HG02885 (cell line): ENCODE results near the gene CUL5.
"Not testable (repeated sequence)": the region's sequence is repeated elsewhere in the genome, so short reads cannot be mapped to it uniquely, and the experiment has no call there.

Source experiments
- ATAC-seq: cut with Tn5 transposase; IDR thresholded peaks from one replicate; pipeline ENCODE4 v1.9.1; 2021; ENCODE audit warnings: mild to moderate bottlenecking; ENCODE audit not compliant: unreplicated experiment, poor library complexity

CUL5 gene

DNA sequence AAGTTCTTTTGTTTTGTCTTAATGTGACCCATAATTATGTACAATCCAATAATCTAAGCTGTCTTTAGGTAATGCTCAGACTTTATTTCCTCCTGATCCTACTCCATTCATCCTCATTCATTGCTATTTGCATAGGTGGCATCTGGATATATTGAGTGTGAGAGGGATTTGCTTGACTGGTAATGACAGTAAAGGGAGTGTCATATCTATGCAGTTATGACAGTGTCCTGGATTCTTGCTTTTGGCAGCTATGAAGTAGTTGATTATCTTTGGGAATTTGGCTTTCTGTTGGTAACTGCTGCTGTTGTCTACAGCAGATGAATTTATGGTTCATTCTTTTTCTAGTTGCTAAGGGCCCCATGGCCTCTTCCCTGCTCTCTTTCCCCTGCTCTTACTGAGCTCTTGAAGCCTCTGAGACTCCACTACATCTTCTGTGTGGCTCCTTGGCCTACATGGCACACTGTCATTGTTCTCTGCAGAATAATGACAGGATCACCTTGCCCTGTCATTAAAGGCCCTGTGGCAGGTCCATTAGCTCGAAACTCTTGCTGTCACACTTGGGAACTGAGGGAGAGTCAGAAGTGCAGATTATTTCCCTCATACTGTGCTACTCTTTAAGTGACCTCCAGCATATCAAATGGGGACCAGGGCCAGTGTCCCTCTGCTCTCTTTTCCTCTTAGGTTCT is 92.5 kb downstream of the CUL5 start:
- no peak for ATAC-seq

DNA sequence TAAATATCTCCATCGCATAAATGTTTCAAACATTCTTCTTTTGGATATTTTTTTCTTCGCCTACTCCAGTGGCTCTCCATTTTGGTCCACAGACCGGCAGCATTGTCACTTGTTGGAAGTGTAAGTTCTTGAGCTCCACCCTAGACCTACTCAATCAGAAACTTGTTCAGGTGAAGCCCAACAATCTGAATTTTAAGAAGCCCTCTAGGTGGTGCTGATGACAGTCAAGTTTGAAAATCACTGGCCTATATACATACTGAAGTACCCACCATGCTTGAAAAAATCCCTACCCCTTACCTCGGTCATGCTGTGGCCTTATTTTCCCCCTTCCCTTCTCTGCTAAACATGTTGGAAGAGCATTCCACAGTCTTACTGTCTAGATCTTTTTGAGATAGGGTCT is 102.4 kb downstream of the CUL5 start:
- no peak for ATAC-seq

DNA sequence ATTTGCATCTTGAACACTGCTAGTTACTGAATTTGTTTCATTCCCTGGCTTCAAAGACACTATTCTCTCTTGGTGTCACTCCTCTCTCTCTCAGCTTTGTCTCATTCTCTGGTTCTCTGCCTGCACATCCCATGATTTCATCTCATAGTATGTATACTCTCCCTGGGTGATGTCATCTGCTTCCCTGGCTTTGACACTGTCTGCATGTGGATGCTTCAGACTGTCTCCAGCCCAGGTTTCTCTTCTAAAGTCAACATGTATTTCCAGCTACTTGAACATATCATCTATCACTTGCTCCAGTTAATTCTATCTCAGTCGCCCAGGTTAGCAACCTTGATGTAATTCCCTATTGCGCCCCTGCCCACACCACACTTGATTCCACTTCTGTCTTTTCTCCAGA is 103.4 kb downstream of the CUL5 start:
- ATAC-seq = no peak

DNA sequence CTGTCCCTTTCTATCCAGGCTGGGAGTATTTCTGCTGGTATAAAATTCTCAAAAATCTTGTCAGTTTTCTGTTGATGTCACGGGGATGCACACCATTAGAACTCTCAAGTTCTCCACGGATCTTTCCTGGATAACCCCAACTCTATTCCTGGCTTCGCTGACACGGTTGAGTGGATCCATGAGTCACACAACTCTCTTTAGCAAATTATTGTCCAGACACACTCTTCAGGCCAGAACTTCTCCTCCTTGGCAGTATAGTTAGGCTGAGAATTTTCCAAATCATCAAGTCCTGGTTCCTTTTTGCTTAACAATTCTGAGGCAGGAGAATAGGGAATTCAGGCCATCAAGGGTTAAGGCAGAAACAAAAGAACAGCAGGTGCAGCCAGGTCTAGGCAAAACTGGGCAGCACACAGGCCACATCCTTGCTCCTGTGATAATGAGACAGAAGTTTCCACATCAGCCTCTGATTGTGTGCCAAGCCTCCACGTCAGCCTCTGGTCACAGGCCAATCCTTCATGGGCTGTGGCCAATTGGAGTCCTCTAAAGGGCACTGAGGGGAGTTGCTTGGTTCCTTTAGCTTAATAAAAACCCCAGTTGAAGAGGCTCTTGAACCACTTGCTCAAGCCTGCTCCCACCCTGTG is 106.9 kb downstream of the CUL5 start:
- peak; percentile 35 for ATAC-seq

DNA sequence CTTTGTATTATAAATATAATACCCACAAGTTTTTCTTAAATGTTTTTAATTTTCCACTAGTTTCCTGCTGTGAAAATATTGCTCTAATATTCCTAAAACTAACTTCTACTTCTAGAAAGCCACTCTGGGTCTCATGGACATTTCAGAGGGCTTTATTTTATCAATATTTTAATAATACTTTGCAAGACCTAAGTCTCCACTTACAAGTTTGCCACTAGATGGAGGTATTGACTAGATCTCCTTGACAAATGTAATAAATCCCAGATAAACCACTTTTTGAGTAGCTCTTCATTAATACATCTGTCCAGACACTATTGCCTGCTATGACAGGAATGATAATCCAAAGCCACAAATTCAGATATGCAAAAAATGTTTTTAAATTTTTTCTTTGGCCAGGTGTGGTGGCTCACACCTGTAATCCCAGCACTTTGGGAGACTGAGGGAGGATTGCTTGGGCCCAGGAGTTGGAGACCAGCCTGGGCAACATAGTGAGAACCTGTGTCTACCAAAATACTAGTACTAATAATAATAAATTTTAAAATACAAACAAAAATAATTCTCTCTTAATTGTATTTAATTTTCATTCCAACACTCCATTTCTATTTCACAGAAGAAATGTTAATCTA is 109.2 kb downstream of the CUL5 start:
- ATAC-seq = no peak

DNA sequence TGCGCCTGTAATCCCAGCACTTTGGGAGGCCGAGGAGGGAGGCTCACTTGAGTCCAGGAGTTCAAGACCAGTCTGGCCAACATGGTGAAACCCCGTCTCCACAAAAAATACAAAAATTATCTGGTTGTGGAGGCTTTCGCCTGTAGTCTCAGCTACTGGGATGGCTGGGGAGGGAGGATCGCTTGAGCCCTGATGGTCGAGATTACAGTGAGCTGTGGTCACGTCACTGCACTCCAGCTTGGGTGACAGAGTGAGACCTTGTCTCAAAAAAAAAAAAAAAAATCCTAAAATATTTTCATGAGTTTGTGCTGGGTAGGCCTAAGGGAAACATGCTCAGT is 112.2 kb downstream of the CUL5 start:
- ATAC-seq = not testable (repeated sequence)

DNA sequence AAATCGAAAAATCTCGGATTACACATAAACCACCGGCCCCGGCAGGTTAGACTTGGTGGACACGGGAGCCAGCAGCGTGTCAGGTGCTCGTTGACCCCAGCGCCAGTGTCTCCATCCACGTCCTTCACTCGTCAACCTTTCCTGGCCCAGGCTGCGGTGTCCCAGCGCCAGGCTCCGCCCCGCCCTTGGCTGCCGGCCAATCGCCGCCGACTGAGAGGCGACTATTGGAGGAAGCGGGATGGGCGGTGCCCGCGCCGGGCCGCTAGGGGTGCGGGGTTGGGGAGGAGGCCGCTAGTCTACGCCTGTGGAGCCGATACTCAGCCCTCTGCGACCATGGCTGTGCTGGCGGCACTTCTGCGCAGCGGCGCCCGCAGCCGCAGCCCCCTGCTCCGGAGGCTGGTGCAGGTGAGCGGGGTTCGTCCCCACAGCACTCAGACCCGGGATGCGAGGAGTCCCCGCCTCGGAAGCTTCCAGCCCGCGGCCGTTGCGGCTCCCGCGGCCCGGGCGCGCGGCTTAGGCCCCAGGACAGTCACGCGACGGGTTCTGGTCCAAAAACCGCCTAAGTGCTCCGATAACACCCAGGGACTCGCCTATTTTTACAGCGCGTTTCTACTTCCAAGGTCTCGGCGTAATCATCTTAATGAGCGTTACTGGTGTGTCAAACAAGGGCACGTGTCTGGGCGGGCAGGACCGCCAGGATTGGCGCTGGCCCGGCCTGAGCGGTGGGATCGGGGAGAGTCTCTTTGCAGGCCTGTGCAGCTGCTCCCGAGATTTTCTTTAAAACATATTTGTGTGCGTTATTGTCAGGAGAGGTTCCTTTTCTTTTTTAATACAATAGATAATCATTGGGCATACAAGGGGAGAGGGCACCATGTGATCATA is 112.8 kb downstream of the CUL5 start, which contains the start of gene ACAT1:
TSS of gene ACAT1 (plus strand) at position 294 of the 882 bp plus-strand sequence. CDS start at position 334, 40 bp downstream.
- ATAC-seq = peak; percentile 98

DNA sequence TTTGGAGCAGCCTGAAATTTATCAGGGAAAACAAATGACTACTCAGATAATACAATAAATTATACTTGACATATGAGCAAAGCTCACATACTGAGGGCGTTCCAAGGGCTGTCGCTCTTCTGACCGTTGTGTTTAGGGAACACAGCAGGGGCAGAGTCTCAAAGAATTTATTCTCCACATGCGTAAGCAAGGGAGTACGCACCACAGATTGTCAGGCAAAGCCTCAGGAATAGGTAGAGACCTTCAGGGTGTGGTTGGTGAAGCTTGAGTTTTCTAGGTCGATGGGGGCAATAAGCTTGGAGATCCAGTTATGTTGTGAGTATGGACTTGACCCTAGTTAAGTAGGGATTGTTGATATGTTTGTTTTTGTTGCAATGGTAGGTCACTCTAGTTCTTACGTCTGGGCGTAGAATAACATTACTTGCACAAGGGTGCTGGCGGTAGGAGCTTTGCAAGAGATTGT is 113.5 kb downstream of the CUL5 start:
- ATAC-seq = no peak

DNA sequence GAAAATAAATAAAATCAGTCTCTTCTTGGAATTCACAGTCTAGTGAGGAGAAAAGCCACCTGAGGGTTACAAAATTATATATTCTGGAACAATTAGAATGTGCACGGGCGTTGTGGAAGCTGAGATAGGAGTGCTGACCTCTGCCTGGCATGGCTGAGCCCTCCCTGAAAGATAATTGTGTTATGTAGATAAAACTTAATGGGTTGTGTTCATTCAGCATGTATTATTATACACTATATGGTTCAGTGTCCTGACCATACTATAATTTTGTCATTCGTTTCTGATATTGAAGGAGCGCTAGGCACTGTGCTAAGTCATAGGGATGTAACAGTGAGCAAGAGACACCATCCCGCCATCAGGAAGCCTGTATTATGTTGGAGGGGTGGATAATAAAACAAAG is 116.4 kb downstream of the CUL5 start:
- ATAC-seq = no peak

DNA sequence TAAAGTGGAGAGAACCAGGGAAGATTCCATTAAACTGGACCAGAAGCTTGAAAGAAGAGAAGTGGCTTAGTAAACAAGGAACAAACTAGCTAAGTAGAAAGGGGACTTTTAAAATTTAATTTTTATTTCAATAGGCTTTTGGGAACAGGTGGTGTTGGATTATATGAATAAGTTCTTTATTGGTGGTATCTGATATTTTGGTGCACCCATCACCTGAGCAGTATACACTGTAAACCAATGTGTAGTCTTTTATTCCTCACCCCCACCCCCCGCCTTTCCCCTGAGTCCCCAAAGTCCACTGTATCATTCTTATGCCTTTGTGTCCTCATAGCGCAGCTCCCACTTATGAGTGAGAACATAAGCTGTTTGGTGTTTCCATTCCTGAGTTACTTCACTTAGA is 120.1 kb downstream of the CUL5 start:
- no peak for ATAC-seq

DNA sequence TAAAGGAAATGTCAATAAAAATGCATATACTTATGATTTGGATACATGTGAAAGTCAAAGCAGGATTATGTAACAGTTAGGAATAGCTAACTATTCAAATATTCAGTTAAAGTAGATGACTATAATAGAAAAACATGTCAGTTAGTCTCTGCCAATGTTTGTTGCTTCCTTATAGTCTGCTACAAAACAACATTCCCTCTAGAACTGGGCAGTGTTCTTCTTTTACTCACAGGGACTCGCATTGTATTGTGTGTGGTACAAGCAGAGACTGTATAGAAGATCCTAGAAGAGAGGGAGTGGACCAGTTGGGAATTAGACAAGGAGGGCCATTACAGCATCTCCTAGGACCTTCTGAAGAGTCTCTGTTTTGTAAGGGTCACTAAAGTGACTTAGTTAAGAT is 123.3 kb downstream of the CUL5 start:
- no peak for ATAC-seq

DNA sequence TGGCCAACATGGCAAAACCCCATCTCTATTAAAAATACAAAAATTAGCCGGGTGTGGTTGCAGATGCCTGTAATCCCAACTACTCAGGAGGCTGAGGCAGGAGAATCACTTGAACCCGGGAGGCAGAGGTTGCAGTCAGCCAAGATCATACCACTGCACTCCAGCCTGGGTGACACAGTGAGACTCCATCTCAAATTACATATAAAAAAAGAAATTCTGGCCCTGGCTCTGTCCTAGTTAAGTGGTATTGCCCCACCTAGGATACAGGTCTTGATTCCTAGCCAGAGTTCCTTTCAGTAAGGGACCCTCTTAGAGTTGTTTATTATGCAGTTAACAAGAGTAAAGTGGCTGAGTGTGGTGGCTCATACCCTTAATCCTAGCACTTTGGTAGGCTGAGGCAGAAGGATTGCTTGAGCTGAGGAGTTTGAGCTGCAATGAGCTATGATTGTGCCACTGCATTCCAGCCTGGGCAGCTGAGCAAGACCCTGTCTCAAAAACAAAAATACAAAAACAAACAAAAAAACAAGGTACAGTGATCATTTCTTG is 124.4 kb downstream of the CUL5 start:
- not testable (repeated sequence) for ATAC-seq

DNA sequence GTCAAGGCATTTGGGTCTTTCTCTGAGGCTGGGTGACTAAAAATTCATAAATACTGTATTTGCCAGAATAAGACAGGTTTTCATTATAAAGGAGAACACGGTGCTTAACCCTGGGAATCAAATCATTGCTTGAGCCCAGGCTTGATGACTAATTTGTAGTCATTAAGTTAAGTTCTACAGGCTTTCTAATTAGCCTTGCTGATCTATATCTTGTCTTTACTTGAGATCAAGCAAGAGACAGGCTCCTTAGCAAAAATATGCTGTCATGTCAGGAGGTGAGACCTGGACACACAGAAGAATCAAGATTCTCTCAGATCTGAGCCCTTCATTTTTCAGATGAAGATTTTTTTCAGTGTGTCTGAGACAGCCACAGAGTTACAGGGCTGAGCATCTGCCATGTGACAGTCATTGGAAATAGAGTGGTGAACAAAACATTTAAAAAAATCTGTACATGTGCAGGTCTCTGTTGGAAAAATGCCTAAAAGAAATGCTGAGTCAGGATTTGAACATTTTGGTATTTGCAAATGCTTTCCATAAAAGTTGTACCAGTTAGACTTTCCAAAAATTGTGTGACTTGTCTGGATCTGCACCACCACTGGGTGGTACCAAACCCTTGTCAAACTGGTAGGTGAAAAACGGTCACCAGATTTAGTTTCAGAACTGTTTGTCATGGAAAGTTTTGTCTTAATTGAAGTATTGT is 127.3 kb downstream of the CUL5 start:
- ATAC-seq = peak; percentile 58

DNA sequence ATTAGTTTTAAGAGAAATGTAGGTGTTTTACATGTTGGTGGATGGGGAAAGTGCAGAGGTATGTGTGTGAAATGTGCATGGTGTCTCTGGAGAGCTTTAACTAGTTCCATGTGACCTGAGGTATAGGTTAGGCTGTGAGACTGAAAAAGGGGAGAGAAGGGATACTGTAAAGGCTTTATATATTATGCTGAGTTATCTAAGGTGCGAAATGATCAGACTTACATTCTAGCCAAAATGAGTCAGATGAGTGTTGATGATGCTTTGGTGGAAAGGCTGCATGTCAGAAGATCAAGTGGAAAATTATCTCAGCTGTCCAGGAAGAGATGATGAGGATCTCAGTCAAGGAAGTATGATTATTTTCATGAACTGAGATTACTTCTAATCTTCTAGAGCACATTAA is 128.5 kb downstream of the CUL5 start:
- no peak for ATAC-seq

DNA sequence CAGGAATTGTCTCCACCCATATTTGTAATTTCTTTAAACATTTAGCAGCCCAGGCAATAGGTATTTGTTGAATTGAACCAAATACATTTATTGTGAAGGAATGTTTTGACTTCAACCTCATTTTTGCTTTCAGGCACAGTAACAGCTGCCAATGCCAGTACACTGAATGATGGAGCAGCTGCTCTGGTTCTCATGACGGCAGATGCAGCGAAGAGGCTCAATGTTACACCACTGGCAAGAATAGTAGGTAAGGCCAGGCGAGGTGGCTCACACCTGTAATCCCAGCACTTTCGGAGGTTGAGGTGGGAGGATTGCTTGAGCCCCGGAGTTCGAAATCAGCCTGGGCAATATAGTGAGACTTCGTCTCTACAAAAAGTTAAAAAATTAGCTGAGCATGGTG is 133.6 kb downstream of the CUL5 start:
- no peak for ATAC-seq

DNA sequence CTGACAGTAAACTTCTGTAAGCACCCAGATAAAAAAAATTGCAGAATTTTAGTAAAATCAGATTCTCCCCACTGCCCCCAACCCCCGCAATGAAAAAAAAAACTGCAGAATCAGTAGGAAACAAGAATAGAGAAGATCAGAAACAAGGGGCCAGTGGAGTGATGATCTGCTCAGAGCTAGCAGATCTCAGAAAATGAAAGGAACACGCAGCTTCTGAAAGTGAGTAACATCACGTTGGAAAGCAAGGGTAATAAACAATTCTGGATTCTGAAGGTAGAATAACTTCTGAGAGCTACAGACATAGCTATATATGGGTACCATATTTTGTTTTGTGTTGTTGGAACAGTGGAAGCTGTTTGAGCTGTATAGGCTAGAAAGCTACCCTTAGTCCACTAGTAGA is 135.9 kb downstream of the CUL5 start:
- no peak for ATAC-seq

DNA sequence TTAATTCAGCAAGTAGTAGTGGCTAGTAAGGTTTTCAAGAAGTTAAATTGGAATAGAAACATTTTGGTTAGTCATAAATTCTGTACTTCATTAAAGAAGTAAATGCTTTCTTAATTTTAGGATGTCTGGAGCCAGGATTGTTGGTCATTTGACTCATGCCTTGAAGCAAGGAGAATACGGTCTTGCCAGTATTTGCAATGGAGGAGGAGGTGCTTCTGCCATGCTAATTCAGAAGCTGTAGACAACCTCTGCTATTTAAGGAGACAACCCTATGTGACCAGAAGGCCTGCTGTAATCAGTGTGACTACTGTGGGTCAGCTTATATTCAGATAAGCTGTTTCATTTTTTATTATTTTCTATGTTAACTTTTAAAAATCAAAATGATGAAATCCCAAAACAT is 138.5 kb downstream of the CUL5 start:
- no peak for ATAC-seq

DNA sequence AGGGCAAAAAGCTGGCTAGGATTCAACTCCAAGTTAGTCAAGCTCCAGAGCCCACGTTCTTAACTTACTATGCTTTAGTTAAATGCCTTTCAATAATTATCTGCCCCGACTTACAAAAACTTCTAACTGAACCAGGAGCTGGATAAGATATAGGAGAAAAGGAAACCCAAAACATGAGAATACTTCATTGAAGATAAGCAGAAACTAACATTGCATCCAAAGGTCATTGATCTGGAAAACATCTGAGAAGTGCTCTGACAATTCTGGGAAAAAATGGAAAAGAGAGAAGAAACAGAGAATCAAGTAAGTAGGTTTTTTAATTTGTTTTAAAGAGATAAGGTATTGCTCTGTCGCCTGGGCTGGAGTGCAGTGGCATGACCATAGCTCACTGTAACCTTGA is 139.9 kb downstream of the CUL5 start:
- ATAC-seq = no peak

DNA sequence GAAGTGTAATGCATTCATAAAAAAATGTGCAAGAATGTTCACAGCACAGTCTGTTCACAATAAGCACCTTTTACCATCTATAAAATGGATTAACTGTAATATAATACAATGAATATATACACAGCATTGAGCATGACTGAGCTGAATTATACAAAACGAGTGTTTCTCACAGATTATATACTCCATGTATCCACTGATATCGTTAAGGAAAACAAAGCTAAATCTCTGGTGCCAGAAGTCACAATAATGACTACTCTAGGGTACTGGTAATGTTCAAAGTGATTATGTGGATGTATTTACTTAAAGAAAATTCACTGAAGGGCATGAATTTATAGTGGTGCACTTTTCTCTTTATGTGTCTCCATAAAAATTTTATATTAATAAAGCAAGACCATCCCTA is 145.9 kb downstream of the CUL5 start:
- ATAC-seq = no peak
